ENCODE results near the gene IL1RAPL1. TPM values are rescaled to one million over a fixed set of nuclear protein-coding genes. Genes with fewer than 3 reads are reported as not detected.

IL1RAPL1 gene
- total RNA-seq, 4 donors from 2014 or later: 0.42 to 0.99 (median 0.46) TPM

GRCh38 chrX:29431895-29432294, 844.6 kb downstream of the IL1RAPL1 start:
- H3K4me3 ChIP-seq: no peak overlapping the region
- H3K27ac ChIP-seq (replicated peaks in 1 of 4): no peak overlapping the region
- WGBS: 73% methylated on average over 2 of the region's 2 CpGs
- H3K27me3 ChIP-seq: no peaks in the 10 kb centered on the region
- peaks cover 0 to 6% (median 0%) of the 10 kb centered on the region in 4 donors for H3K4me1 ChIP-seq
- H3K9me3 ChIP-seq: peaks cover 0 to 9% (median 0%) of the 10 kb centered on the region in 4 donors
- no peak for TF ChIP-seq POLR2A (IDR thresholded peaks at IDR 0.05; ENCODE audit: low read depth)
- TF ChIP-seq EP300 (IDR thresholded peaks at IDR 0.05): no peak
- no peak for TF ChIP-seq POLR2AphosphoS5 (IDR thresholded peaks at IDR 0.05)
- TF ChIP-seq CTCF (IDR thresholded peaks at IDR 0.05): no peak
- DNase-seq (ENCODE audit: extremely low spot score): no peak
- intact Hi-C loops (cut with DNase I): no loop called here
- H3K36me3 ChIP-seq: no peaks in the 10 kb centered on the region

- DNase-seq (ENCODE audit: extremely low spot score): no peak
- Histone ChIP-seq H3K4me3 (no peak overlapping the region), H3K27ac (replicated peaks in 1 of 4) (no peak overlapping the region), H3K36me3 (no peaks in the 10 kb centered on the region), H3K4me1 (peaks cover 0 to 6% (median 0%) of the 10 kb centered on the region in 4 donors), H3K27me3 (no peaks in the 10 kb centered on the region), H3K9me3 (peaks cover 0 to 3% (median 0%) of the 10 kb centered on the region in 4 donors)
- TF ChIP-seq EP300 (IDR thresholded peaks at IDR 0.05): no peak
- TF ChIP-seq POLR2A (IDR thresholded peaks at IDR 0.05; ENCODE audit: low read depth): no peak
- intact Hi-C loops (cut with DNase I): no loop called here
These were observed 845.3 kb downstream of the IL1RAPL1 start for GRCh38 chrX:29432534-29432933.

GRCh38 chrX:29434939-29435338, 847.7 kb downstream of the IL1RAPL1 start:
- no peaks in the 10 kb centered on the region for H3K4me1 ChIP-seq
- no peak for DNase-seq (ENCODE audit: extremely low spot score)
- TF ChIP-seq POLR2AphosphoS5 (IDR thresholded peaks at IDR 0.05) (no peak), EP300 (IDR thresholded peaks at IDR 0.05) (no peak), POLR2A (IDR thresholded peaks at IDR 0.05; ENCODE audit: low read depth) (no peak), CTCF (IDR thresholded peaks at IDR 0.05) (no peak)
- H3K27ac ChIP-seq (replicated peaks in 1 of 4): no peak overlapping the region
- WGBS: 83% methylated on average over 3 of the region's 3 CpGs
- H3K27me3 ChIP-seq: no peaks in the 10 kb centered on the region
- intact Hi-C loops (cut with DNase I): no loop called here
- H3K4me3 ChIP-seq: no peak overlapping the region
- peaks cover 0 to 3% (median 0%) of the 10 kb centered on the region in 4 donors for H3K9me3 ChIP-seq
- no peaks in the 10 kb centered on the region for H3K36me3 ChIP-seq

- no peak overlapping the region for H3K4me3 ChIP-seq
- H3K27ac ChIP-seq (replicated peaks in 1 of 4): no peak overlapping the region
- TF ChIP-seq CTCF (IDR thresholded peaks at IDR 0.05): no peak
- TF ChIP-seq POLR2AphosphoS5 (IDR thresholded peaks at IDR 0.05): no peak
- no peak for TF ChIP-seq EP300 (IDR thresholded peaks at IDR 0.05)
- no peak for TF ChIP-seq POLR2A (IDR thresholded peaks at IDR 0.05; ENCODE audit: low read depth)
- no peaks in the 10 kb centered on the region for H3K4me1 ChIP-seq
- no peaks in the 10 kb centered on the region for H3K27me3 ChIP-seq
- WGBS: 65% methylated on average over 4 of the region's 4 CpGs
- DNase-seq (ENCODE audit: extremely low spot score): no peak
- H3K9me3 ChIP-seq: peaks cover 0 to 3% (median 0%) of the 10 kb centered on the region in 4 donors
- intact Hi-C loops (cut with DNase I): no loop called here
- no peaks in the 10 kb centered on the region for H3K36me3 ChIP-seq
These were observed 848.1 kb downstream of the IL1RAPL1 start for GRCh38 chrX:29435396-29435795.

GRCh38 chrX:29447867-29448266, 860.6 kb downstream of the IL1RAPL1 start:
- Histone ChIP-seq H3K27ac (replicated peaks in 1 of 4) (no peak overlapping the region), H3K27me3 (no peaks in the 10 kb centered on the region), H3K9me3 (no peaks in the 10 kb centered on the region), H3K4me3 (no peak overlapping the region), H3K4me1 (no peaks in the 10 kb centered on the region), H3K36me3 (no peaks in the 10 kb centered on the region)
- DNase-seq (ENCODE audit: extremely low spot score): no peak
- 68% methylated on average over 2 of the region's 2 CpGs for WGBS
- intact Hi-C loops (cut with DNase I): no loop called here
- TF ChIP-seq POLR2AphosphoS5 (IDR thresholded peaks at IDR 0.05): no peak
- TF ChIP-seq POLR2A (IDR thresholded peaks at IDR 0.05; ENCODE audit: low read depth): no peak
- no peak for TF ChIP-seq EP300 (IDR thresholded peaks at IDR 0.05)
- no peak for TF ChIP-seq CTCF (IDR thresholded peaks at IDR 0.05)

Measured in esophagus muscularis mucosa (tissue), 4 donors.